NCI-H1436 treated with DMSO at 0.1 percent for 48 hours (cell line): ENCODE data around the gene MYZAP.

Experiments
- DNase-seq: peaks from one replicate; lab custom pipeline; 2025; lab: John Stamatoyannopoulos, UW

MYZAP gene

GRCh38 chr15:57663262-57663661 is 71.6 kb downstream of the MYZAP start:
- no peak for DNase-seq

- no peak for DNase-seq
Observed at GRCh38 chr15:57665194-57665593, 73.5 kb downstream of the MYZAP start.

GRCh38 chr15:57665939-57666338 is 74.2 kb downstream of the MYZAP start:
- no peak for DNase-seq

- no peak for DNase-seq
Observed at GRCh38 chr15:57667171-57667849, 75.6 kb downstream of the MYZAP start.

GRCh38 chr15:57668016-57668415 is 76.3 kb downstream of the MYZAP start:
- no peak for DNase-seq

GRCh38 chr15:57671636-57672035 is 79.9 kb downstream of the MYZAP start:
- DNase-seq, result no peak

- DNase-seq, result no peak
Observed at GRCh38 chr15:57675481-57676181, 83.9 kb downstream of the MYZAP start.

- no peak for DNase-seq
Observed at GRCh38 chr15:57676585-57676984, 84.9 kb downstream of the MYZAP start.

- DNase-seq, result no peak
Observed at GRCh38 chr15:57677204-57677603, 85.5 kb downstream of the MYZAP start.

GRCh38 chr15:57680021-57680420 is 88.3 kb downstream of the MYZAP start:
- no peak for DNase-seq

- no peak for DNase-seq
Observed at GRCh38 chr15:57681011-57681410, 89.3 kb downstream of the MYZAP start.

GRCh38 chr15:57683481-57683880 is 91.8 kb downstream of the MYZAP start:
- DNase-seq, result no peak

- DNase-seq, result no peak
Observed at GRCh38 chr15:57684491-57685151, 92.9 kb downstream of the MYZAP start.

- no peak for DNase-seq
Observed at GRCh38 chr15:57685306-57686095, 93.8 kb downstream of the MYZAP start.

- DNase-seq, result no peak
Observed at GRCh38 chr15:57686657-57687056, 95.0 kb downstream of the MYZAP start.

GRCh38 chr15:57690341-57690966 is 98.8 kb downstream of the MYZAP start:
- no peak for DNase-seq

GRCh38 chr15:57691082-57691481 is 99.4 kb downstream of the MYZAP start:
- no peak for DNase-seq

- DNase-seq, result no peak
Observed at GRCh38 chr15:57692709-57693108, 101.0 kb downstream of the MYZAP start.

- no peak for DNase-seq
Observed at GRCh38 chr15:57694279-57694678, 102.6 kb downstream of the MYZAP start.

GRCh38 chr15:57696146-57696545 is 104.4 kb downstream of the MYZAP start:
- no peak for DNase-seq

GRCh38 chr15:57697588-57697987 is 105.9 kb downstream of the MYZAP start:
- DNase-seq, result no peak

- DNase-seq, result no peak
Observed at GRCh38 chr15:57698243-57698642, 106.5 kb downstream of the MYZAP start.
